Esophagus mucosa (tissue), 1 donor: Measurements from ENCODE around the gene MAP7D1. TPM values are rescaled to one million over a fixed set of nuclear protein-coding genes. Genes with fewer than 3 reads are reported as not detected.
"Not testable (repeated sequence)": the region's sequence is repeated elsewhere in the genome, so short reads cannot be mapped to it uniquely, and the experiment has no call there.

Experiments used
- ATAC-seq: fragments of 200-7000 bp; cut with Tn5 transposase; one replicate; pipeline ENCODE4 v1.9.1; 2020
- total RNA-seq: library from RNA; stranded (reverse); gene quantifications from one replicate; pipeline ENCODE4 v1.2.4, GENCODE V29; 2023
- donor health status: DM: yes; HTN: yes; CAD: no.

MAP7D1 gene
- total RNA-seq, 1 donor from 2014 or later, result 93.1 TPM

GRCh38 chr1:36204347-36204909 is 48.5 kb downstream of the MAP7D1 start:
- no peak for ATAC-seq

GRCh38 chr1:36206323-36206858 is 50.4 kb downstream of the MAP7D1 start:
- ATAC-seq, result no peak

GRCh38 chr1:36207339-36207738 is 51.4 kb downstream of the MAP7D1 start:
- no peak for ATAC-seq

GRCh38 chr1:36208978-36209703 is 53.2 kb downstream of the MAP7D1 start:
- no peak for ATAC-seq

GRCh38 chr1:36211307-36211706 is 55.3 kb downstream of the MAP7D1 start:
- ATAC-seq, result no peak

GRCh38 chr1:36211841-36212240 is 55.9 kb downstream of the MAP7D1 start:
- peak; percentile 88 for ATAC-seq

GRCh38 chr1:36212782-36213181 is 56.8 kb downstream of the MAP7D1 start:
- ATAC-seq, result peak; percentile 59

- peak; percentile 49 for ATAC-seq
Measured at GRCh38 chr1:36217670-36218069, 61.7 kb downstream of the MAP7D1 start.

GRCh38 chr1:36221901-36222300 is 65.9 kb downstream of the MAP7D1 start:
- not testable (repeated sequence) for ATAC-seq

GRCh38 chr1:36222481-36223380 is 66.8 kb downstream of the MAP7D1 start:
- ATAC-seq, result no peak

- ATAC-seq, result no peak
Measured at GRCh38 chr1:36223381-36223995, 67.5 kb downstream of the MAP7D1 start.

GRCh38 chr1:36223996-36224536 is 68.1 kb downstream of the MAP7D1 start, which contains the start of gene THRAP3:
TSS of gene THRAP3 (plus strand) at chr1:36224443. CDS start at chr1:36282564, 58,121 bp downstream.
- ATAC-seq, result peak; percentile 98

- ATAC-seq, result peak; percentile 66
Measured at GRCh38 chr1:36224537-36225282, 68.8 kb downstream of the MAP7D1 start.

GRCh38 chr1:36225283-36225899 is 69.4 kb downstream of the MAP7D1 start:
- no peak for ATAC-seq

- ATAC-seq, result not testable (repeated sequence)
Measured at GRCh38 chr1:36230279-36230678, 74.3 kb downstream of the MAP7D1 start.

Other genes with a start within 250 kb of the MAP7D1 start
- gene AGO3, start 225.1 kb upstream of the MAP7D1 start, total RNA-seq, result 12.1 TPM
- gene TEKT2, start 72.1 kb upstream of the MAP7D1 start, total RNA-seq, result not detected
- gene ADPRS, start 67.3 kb upstream of the MAP7D1 start, total RNA-seq, result 27.4 TPM
- gene COL8A2, start 30.9 kb upstream of the MAP7D1 start, total RNA-seq, result 2.7 TPM
- 65.0 TPM for gene TRAPPC3, start 6.7 kb upstream of the MAP7D1 start, total RNA-seq
- gene THRAP3, start 68.3 kb downstream of the MAP7D1 start, total RNA-seq, result 72.0 TPM
- gene SH3D21, start 150.2 kb downstream of the MAP7D1 start, total RNA-seq, result 9.2 TPM
- gene EVA1B, start 167.5 kb downstream of the MAP7D1 start, total RNA-seq, result 3.7 TPM
- gene STK40, start 229.8 kb downstream of the MAP7D1 start, total RNA-seq, result 31.8 TPM
- gene LSM10, start 241.7 kb downstream of the MAP7D1 start, total RNA-seq, result 22.7 TPM